ENCODE measurements around the gene RPS24. TPM values are rescaled to one million over a fixed set of nuclear protein-coding genes. Genes with fewer than 3 reads are reported as not detected.

The RPS24 gene
- total RNA-seq, 1 donor from 2014 or later: 1,458 TPM

DNA sequence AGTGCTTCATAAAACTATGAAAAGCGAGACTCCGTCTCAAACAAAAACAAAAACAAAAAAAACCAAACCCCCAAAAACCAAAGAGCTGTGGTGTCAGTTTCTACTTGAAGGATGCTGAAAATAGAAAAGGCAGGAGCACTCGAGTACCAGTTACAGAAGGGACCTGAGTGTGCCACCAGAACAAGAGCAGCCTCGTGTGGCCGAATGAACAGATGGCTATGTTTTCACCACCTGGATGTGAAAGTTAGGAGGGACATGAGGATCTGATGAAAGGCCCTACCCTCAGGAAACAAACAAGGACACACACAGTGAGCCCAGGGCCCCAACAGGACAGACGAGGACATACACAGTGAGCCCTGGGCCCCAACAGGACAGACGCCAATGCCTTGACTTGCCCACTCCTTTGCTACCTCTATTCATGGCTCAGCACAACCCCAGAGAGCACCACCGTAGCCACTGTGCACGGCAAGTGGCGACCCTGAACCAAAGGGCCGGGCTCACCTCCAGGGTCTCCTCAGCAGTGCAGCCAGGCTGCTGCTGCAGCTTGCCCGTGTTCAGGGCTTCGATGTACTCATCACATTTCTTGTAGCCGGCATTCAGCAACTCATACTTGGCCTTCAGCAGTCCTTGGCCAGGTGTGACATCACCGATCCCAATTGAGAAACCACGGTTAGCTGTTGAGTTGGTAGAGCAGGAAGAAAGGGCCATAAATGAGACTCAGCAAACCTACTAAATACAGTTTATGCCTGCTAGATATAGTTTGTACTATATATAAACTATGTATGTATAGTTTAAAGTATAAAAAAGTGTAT lies 29.2 kb upstream of the RPS24 start:
- Mint-ChIP-seq H3K27me3 (ENCODE audit: unreplicated experiment) (peaks cover 4% of the 10 kb centered on the region), H3K27ac (ENCODE audit: unreplicated experiment) (no peak overlapping the region), H3K4me1 (ENCODE audit: unreplicated experiment) (no peaks in the 10 kb centered on the region), H3K9me3 (ENCODE audit: unreplicated experiment) (no peaks in the 10 kb centered on the region), H3K36me3 (ENCODE audit: low read depth, unreplicated experiment) (peaks cover 59% of the 10 kb centered on the region), H3K4me3 (ENCODE audit: unreplicated experiment) (no peak overlapping the region)
- TF ChIP-seq, protein P1, sequence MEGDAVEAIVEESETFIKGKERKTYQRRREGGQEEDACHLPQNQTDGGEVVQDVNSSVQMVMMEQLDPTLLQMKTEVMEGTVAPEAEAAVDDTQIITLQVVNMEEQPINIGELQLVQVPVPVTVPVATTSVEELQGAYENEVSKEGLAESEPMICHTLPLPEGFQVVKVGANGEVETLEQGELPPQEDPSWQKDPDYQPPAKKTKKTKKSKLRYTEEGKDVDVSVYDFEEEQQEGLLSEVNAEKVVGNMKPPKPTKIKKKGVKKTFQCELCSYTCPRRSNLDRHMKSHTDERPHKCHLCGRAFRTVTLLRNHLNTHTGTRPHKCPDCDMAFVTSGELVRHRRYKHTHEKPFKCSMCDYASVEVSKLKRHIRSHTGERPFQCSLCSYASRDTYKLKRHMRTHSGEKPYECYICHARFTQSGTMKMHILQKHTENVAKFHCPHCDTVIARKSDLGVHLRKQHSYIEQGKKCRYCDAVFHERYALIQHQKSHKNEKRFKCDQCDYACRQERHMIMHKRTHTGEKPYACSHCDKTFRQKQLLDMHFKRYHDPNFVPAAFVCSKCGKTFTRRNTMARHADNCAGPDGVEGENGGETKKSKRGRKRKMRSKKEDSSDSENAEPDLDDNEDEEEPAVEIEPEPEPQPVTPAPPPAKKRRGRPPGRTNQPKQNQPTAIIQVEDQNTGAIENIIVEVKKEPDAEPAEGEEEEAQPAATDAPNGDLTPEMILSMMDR (IDR thresholded peaks at IDR 0.05; ENCODE audit: unreplicated experiment): no peak
- no peak for DNase-seq (ENCODE audit: low spot score)

- Mint-ChIP-seq H3K27me3 (ENCODE audit: unreplicated experiment) (peaks cover 4% of the 10 kb centered on the region), H3K9me3 (ENCODE audit: unreplicated experiment) (no peaks in the 10 kb centered on the region), H3K36me3 (ENCODE audit: low read depth, unreplicated experiment) (peaks cover 52% of the 10 kb centered on the region), H3K4me3 (ENCODE audit: unreplicated experiment) (no peak overlapping the region), H3K4me1 (ENCODE audit: unreplicated experiment) (no peaks in the 10 kb centered on the region), H3K27ac (ENCODE audit: unreplicated experiment) (no peak overlapping the region)
- no peak for DNase-seq (ENCODE audit: low spot score)
- TF ChIP-seq, protein P1 (IDR thresholded peaks at IDR 0.05; ENCODE audit: unreplicated experiment): no peak
Measured at GRCh38 chr10:78007172-78007571, 26.5 kb upstream of the RPS24 start.

DNA sequence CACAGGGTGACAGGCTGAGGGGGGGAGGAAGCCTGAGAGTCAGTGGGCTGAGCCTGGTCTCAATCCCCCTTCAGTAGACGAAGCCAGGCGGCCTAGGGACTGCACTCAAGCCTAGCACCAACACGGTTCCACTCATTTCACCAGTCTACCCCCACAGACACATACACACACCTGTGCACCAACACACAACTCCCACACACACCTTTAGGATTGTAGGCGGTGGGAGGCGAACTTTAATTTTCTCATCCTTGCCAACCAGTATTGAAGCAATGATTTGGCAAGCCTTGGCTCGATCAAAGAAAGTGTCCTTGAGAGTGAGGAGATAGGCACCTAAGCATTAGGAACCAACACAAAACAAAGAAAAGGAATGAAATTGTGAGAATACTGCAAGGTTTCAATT lies 24.0 kb upstream of the RPS24 start:
- H3K27ac Mint-ChIP-seq (ENCODE audit: unreplicated experiment): no peak overlapping the region
- no peaks in the 10 kb centered on the region for H3K4me1 Mint-ChIP-seq (ENCODE audit: unreplicated experiment)
- no peaks in the 10 kb centered on the region for H3K9me3 Mint-ChIP-seq (ENCODE audit: unreplicated experiment)
- peaks cover 41% of the 10 kb centered on the region for H3K36me3 Mint-ChIP-seq (ENCODE audit: low read depth, unreplicated experiment)
- TF ChIP-seq, protein P1 (IDR thresholded peaks at IDR 0.05; ENCODE audit: unreplicated experiment): no peak
- no peaks in the 10 kb centered on the region for H3K27me3 Mint-ChIP-seq (ENCODE audit: unreplicated experiment)
- H3K4me3 Mint-ChIP-seq (ENCODE audit: unreplicated experiment): no peak overlapping the region
- DNase-seq (ENCODE audit: low spot score): no peak

- TF ChIP-seq, protein P1 (IDR thresholded peaks at IDR 0.05; ENCODE audit: unreplicated experiment): no peak
- no peaks in the 10 kb centered on the region for H3K9me3 Mint-ChIP-seq (ENCODE audit: unreplicated experiment)
- no peak for DNase-seq (ENCODE audit: low spot score)
- no peak overlapping the region for H3K4me3 Mint-ChIP-seq (ENCODE audit: unreplicated experiment)
- no peak overlapping the region for H3K27ac Mint-ChIP-seq (ENCODE audit: unreplicated experiment)
- no peaks in the 10 kb centered on the region for H3K4me1 Mint-ChIP-seq (ENCODE audit: unreplicated experiment)
- H3K36me3 Mint-ChIP-seq (ENCODE audit: low read depth, unreplicated experiment): peaks cover 40% of the 10 kb centered on the region
- H3K27me3 Mint-ChIP-seq (ENCODE audit: unreplicated experiment): no peaks in the 10 kb centered on the region
Measured at GRCh38 chr10:78010278-78010677, 23.4 kb upstream of the RPS24 start.

DNA sequence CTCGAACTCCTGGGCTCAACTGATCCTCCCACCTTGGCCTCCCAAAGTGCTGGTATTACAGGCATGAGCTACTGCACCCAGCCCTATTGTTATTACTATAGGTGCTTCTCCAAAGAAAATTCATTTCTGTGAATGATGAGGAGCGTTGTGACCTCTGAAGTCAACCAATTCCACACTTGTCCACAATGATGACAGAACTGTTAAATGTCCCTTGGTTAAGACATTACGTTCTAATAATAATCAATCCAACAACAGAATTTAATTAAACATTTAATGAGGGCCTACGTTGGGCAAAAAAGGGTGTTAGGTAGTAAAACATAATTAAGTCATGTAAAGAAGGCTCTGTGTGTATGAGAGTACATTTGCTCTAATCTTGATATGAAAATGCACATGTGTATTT lies 22.6 kb upstream of the RPS24 start:
- Mint-ChIP-seq H3K4me1 (ENCODE audit: unreplicated experiment) (no peaks in the 10 kb centered on the region), H3K36me3 (ENCODE audit: low read depth, unreplicated experiment) (peaks cover 36% of the 10 kb centered on the region), H3K9me3 (ENCODE audit: unreplicated experiment) (no peaks in the 10 kb centered on the region), H3K4me3 (ENCODE audit: unreplicated experiment) (no peak overlapping the region), H3K27me3 (ENCODE audit: unreplicated experiment) (no peaks in the 10 kb centered on the region), H3K27ac (ENCODE audit: unreplicated experiment) (no peak overlapping the region)
- TF ChIP-seq, protein P1 (IDR thresholded peaks at IDR 0.05; ENCODE audit: unreplicated experiment): no peak
- DNase-seq (ENCODE audit: low spot score): no peak
